HG03103 (cell line): ENCODE results near the gene C1QL3.

Experiments used
- ATAC-seq: cut with Tn5 transposase; IDR thresholded peaks from one replicate; pipeline ENCODE4 v1.9.1; 2021; ENCODE audit warnings: low read depth; ENCODE audit not compliant: unreplicated experiment

Gene C1QL3

GRCh38 chr10:16521311-16522016, at the start of gene C1QL3:
Gene C1QL3, minus strand, starts transcription at chr10:16521879. Its CDS starts 814 bp downstream, at chr10:16521065.
- peak; percentile 32 for ATAC-seq

DNA sequence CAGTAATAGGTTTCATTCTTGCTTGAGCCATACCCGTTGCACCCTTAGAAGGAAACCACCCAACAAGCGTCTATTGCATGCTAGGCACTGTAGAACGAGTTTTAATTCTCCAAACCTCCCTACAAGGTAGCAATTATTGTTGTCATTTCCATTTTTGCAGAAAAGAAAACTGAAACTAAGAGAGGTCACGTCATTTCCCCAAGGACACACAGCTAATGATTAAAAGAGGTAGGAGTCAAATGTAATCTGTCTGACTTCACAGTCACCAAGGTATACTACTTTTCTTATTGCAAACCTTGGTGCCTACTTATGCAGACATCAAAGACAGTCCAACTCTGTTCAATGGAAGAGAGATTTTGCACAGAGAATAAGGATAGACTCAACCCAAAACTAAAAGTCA, 49.1 kb upstream of the C1QL3 start:
- ATAC-seq, result peak; percentile 91

GRCh38 chr10:16566202-16566805, 44.6 kb upstream of the C1QL3 start:
- ATAC-seq, result no peak

DNA sequence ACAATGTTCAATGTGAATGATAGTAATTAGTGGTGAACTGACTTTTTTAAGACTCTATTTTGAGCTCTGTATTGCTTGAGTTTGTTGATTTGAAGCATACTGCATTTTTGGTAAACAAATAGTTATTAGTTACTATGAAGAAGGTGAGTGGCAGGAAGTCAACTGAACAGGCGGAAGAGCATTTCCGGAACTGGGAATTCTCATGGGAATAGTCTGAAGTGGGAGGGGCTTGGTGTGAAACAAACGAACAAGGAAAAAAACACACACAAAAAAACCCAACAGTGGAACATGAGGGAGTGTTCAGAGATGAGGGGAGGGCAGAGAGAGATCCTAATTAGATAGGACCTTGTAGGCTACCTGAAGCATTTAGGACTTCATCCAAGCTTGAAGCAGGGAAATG, 43.9 kb upstream of the C1QL3 start:
- no peak for ATAC-seq

GRCh38 chr10:16562891-16563290, 41.2 kb upstream of the C1QL3 start:
- ATAC-seq, result no peak

DNA sequence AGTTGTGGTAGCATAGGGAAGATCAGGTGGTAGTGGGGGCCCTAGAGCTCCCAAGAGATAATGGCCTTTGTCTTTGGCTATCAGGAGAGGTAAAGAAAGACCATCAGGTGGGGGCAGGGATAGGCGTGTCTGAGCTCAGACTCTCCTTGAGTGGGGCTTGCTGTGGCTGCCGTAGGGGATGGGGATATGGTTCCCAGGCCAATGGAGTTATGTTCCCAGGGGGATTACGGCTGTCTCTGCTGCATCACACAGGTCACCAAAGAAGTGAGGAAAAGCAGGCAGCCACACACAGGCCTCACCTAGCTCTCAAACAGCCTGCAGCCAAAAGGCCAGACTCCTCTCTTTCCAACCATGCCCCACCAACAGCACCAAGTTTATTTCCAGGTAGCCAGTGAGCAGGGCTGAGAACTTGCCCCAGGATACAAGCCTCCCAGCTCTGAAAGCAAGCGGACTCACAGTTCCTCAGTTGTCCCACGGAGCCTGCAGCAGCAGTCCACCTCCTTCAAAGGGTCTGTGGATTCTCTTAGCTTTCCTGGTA, 37.6 kb upstream of the C1QL3 start:
- ATAC-seq, result no peak

GRCh38 chr10:16547973-16548372, 26.3 kb upstream of the C1QL3 start:
- ATAC-seq, result no peak

DNA sequence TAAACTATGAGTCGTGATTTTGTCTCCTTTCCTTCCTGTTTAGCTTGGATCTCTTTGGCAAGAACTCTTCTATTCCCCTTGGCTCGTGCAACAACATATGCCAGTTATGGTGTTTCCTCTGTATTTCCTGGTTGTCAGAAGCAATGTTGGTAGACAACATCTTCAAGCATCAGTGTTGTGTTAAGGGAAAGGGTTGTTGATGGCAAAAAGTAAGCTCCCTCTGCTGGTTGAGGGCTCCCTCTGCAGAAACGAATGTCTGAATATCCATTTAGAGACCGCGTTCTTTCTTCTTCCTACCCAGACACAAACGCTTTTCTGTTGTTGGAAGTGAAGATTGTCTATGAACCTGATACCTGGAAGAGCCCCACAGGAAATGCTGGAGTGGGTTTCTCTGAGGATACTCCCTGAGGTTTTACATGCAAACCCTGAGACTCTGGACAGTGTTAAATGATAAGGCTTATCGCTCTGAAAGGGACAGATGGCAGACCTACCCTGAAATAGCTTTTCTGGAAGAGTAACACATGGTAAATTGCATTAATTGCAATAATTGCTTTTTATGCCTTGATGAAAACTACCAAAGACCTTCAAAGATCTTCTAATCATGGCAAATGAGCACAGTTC, 23.5 kb upstream of the C1QL3 start:
- ATAC-seq, result peak; percentile 88

GRCh38 chr10:16544591-16544990, 22.9 kb upstream of the C1QL3 start:
- no peak for ATAC-seq

- ATAC-seq, result no peak
Observed at GRCh38 chr10:16544099-16544498, 22.4 kb upstream of the C1QL3 start.

DNA sequence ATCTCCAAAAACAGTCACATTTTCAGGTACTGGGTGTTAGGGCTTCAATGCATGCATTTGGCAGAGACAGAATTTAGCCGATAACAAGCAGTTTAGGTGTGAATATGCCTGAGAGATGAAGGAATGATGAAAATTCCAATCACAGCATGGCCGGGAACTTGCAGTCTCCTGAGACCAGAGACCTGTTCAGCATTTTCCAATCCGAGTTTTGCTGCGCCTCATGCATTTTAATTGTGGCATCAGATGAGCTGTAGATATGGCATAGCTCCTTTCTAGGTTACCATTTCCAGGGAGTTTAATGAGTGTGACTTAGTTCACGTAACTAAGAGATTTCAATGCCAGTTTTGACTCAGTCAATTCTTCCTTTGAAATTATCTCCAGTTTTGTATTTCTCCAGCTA, 14.5 kb upstream of the C1QL3 start:
- ATAC-seq, result no peak

DNA sequence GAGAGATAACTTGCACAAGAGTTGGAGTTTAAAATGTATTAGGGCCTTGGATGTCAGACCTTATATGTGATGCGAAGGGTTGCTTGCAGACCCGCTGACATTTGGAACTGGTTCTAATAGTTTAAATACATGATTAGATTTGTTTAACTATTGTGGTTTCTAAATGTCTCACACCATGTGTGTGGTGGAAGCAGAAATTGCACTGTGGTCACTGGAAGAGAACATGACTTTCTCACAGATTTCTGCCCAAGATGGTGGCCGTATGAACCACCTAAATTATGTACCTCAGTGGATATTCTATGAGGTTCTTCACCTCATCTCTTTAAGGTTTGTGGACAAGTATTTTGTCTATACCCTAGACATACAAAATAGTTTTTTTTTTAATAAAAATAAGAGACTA, 8.2 kb upstream of the C1QL3 start:
- ATAC-seq, result no peak

DNA sequence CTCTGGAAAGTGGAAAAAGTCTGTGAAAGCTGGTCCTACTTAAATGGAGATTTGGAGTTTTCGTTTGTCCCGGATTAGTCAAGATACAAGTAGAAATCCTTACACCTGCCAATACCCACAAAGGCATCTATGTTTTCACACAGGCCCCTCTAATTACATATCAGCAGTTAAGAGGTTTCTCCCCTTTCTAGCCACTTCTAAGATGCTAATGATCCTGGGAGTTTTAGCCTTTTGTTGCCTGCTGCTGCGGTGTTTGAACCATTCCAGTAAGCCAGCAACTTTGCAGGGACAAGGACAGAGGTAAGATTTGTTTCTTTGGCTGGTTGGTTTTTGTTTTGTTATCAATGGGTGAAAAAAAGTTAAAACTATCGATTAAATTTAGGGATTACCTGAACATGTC, 5.8 kb upstream of the C1QL3 start:
- ATAC-seq, result no peak

DNA sequence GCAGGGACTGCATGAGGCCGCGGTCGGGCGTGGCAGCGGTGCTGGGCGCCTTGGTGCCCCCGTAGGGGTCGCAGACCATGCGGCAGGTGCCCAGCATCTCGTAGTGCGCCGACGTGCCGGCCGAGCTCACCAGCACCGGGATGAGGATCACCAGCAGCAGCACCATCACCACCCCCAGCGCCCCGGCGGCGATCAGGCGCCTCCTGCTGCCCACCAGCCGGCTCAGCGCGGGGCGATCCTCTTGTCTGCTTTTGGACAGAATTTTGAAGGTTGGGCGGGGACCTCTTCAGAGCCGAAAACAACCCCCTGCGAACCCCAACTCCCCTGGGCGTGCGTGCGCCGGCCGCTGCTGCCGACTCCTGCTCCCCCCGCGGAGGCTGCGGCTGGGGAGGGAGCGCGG, 779 bp downstream of the C1QL3 start:
- peak; percentile 40 for ATAC-seq

DNA sequence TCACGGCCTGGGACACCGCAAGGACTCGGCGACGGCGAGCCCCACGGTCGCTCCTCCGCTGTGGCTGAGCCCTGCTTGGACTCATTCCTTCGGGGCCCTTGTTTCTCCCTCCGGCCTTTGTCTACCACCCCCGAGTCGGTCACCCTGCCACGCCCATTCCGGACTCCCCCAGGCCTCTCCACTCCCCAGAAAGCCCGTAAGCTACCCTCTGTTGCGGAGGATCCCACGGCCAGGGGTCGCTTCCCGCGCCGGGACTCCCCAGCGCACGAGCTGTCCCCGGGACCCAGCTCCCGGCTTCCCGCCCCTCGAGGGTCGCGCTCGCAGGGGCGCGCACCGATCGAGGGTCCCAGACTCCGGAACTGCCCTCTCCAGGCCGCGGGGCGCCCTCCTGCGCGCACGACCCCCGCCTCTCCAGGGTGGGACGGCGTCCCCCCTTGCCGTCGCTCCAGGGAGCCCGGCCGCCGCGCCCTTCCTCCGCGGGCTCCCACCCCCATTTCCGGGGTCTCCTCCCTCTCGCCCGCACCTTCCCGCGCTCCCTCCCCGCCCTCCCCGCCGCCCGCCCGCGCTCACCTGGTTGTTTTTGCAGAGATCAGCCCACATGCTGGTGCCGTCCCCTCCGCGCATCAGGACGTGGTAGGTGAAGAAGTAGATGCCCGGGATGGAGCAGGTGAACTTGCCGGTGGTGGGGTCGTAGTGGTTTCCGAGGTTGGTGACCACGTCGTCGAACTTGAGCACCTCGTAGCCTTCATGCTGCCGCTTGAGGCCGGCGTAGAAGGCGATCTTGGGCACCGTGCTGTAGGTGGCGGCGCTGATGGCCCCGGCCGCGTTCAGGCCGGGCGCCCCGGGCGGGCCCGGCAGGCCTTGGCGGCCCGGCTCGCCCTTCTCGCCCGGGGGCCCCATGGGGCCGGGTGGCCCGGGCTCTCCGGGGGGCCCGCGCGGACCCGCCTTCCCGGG, 1.5 kb downstream of the C1QL3 start:
- ATAC-seq, result peak; percentile 26

- peak; percentile 39 for ATAC-seq
Observed at GRCh38 chr10:16519250-16519907, 2.3 kb downstream of the C1QL3 start.

- no peak for ATAC-seq
Observed at GRCh38 chr10:16518822-16519221, 2.9 kb downstream of the C1QL3 start.

DNA sequence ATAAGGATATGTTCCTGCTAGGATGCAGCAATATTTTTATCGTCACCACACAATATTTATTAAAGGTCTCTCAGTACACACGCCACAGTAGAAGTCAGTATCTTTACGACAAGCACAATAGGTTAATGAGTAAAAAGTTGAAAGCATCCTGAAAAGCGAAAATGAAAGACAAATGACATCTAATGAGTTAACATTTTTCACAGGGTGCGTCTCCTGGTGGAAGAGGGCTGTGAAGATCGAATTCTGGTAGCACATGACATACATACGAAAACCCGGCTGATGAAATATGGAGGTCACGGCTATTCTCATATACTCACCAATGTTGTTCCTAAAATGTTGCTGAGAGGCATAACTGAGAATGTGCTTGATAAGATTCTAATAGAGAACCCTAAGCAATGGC, 10.8 kb downstream of the C1QL3 start:
- no peak for ATAC-seq

GRCh38 chr10:16509996-16510395, 11.7 kb downstream of the C1QL3 start:
- no peak for ATAC-seq

- ATAC-seq, result no peak
Observed at GRCh38 chr10:16505161-16505560, 16.5 kb downstream of the C1QL3 start.
